ENCODE data around the gene ZMYND15.

DNA sequence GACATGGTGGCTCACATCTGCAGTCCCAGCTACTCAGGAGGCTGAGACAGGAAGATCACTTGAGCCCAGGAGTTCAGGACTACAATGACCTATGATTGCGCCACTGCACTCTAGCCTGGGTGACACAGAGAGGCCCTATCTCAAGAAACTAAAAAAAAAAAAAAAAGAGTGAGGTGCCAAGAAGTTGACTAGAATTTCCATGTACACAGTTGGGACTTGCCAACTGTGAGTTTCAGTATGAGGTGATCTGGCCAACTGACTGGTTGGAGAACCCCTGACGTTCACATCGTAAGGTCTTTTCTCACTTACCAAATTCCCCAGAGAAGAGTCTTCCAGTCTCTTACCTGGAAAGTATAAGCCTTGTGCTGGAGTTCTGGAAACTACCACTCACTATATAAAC, 11.5 kb upstream of the ZMYND15 start:
- TF ChIP-seq, protein P1, sequence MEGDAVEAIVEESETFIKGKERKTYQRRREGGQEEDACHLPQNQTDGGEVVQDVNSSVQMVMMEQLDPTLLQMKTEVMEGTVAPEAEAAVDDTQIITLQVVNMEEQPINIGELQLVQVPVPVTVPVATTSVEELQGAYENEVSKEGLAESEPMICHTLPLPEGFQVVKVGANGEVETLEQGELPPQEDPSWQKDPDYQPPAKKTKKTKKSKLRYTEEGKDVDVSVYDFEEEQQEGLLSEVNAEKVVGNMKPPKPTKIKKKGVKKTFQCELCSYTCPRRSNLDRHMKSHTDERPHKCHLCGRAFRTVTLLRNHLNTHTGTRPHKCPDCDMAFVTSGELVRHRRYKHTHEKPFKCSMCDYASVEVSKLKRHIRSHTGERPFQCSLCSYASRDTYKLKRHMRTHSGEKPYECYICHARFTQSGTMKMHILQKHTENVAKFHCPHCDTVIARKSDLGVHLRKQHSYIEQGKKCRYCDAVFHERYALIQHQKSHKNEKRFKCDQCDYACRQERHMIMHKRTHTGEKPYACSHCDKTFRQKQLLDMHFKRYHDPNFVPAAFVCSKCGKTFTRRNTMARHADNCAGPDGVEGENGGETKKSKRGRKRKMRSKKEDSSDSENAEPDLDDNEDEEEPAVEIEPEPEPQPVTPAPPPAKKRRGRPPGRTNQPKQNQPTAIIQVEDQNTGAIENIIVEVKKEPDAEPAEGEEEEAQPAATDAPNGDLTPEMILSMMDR (IDR thresholded peaks at IDR 0.05; ENCODE audit: low read depth, low read length): no peak
- no peak for TF ChIP-seq EZH2phosphoT487 (IDR thresholded peaks at IDR 0.05; ENCODE audit: low read depth)
